GM19463 (cell line): ENCODE results near the gene RNF6.
"Not testable (repeated sequence)": the region's sequence is repeated elsewhere in the genome, so short reads cannot be mapped to it uniquely, and the experiment has no call there.

Source experiments
- ATAC-seq: cut with Tn5 transposase; IDR thresholded peaks from one replicate; pipeline ENCODE4 v1.9.1; 2021; ENCODE audit warnings: mild to moderate bottlenecking, moderate library complexity; ENCODE audit not compliant: unreplicated experiment

Gene RNF6

DNA sequence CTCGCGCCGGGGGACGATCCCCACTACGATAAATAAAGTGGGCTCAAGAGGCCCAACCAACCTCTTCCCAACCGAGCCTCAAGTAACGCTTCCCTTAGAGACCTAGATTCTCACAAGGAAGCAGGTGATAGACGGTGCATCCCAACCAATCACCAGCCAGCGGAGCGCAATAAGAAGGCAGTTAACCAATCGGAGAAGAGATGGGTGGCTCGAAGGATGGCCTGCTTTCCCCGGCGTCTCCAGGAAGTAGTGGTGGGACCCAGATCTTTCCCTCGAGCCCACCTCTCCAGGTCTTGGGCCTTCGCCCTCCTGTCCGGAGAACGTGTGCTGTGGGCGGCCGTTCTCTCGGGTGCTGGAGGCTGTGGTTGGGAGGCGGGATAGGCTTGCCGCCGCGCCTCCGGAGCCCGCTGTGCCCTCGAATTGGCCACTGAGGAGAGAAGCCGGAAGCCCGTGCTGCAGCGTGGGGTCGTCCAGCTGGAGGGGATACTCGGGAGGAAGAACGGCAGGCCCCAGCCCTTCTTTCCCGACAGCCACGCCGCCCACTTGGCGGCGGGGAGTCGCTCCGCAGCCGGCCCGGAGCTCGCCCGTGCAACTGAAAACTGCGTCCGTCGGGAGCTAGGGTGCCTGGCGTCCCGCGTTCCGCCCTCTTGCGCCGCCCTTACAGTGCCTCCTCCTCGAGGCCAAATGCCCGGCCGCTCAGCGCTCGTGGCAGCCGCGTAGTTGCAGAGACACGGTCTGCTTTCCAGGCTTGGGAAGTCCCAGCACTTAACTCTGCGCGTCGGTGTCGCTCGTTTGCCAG, at the start of gene RNF6:
Gene RNF6 (minus strand): TSS at position 594 of the 799 bp plus-strand sequence. CDS start 2,665 bp downstream, outside the sequence.
- ATAC-seq, result peak; percentile 95

DNA sequence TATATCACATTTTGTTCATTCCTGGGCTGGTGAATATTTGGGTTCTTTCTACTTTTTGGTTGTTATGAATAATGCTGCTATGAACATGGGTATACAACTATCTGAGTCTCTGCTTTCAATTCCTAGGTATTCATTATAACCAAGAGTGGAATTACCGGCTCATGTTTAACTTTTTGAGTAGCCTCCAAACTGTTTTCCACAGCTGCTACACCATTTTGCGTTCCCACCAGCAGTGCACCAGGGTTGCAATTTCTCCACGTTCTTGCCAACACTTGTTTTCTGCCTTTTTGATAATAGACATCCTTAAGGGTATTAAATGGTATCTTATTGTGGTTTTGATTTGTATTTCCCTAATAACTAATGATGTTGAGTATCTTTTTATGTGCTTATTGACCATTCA, 48.6 kb upstream of the RNF6 start:
- no peak for ATAC-seq

DNA sequence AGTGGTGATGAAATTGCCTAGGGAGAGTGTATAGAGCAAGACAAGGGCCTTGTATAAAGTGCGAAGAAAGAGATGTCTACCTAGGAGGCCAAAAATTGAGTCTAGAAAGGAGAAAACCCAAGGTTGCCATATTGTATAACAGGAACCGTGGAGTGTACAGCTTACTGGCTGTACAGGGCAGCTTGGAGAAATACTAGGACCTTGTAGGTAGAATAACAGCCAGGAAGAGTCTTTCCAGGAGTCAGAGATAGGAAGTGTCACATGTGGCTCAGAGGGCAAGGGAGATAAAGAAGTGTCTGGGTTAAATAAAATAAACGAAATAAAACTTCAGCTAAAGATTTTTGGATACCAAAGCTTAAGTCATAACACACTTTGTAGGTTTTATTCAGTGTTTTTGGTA, 44.2 kb upstream of the RNF6 start:
- ATAC-seq, result no peak

DNA sequence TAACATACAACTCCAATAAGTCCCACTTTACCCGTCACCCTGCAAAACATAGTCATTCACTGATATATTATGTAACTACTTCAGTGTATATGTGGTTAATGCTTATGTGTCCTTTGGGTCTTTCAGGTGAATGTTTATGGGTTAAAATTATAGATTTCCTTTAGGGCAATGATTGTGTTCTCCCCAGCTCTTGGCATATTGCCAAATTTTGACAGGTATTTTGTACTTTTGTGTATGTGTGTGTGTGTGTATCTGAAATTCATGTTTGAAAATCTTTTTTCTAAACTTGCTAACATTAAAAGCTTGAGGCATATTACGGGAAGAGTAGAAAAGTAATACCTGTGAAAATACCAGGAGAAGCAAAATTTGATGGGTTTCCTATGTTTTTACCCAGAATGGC, 40.0 kb upstream of the RNF6 start:
- no peak for ATAC-seq

DNA sequence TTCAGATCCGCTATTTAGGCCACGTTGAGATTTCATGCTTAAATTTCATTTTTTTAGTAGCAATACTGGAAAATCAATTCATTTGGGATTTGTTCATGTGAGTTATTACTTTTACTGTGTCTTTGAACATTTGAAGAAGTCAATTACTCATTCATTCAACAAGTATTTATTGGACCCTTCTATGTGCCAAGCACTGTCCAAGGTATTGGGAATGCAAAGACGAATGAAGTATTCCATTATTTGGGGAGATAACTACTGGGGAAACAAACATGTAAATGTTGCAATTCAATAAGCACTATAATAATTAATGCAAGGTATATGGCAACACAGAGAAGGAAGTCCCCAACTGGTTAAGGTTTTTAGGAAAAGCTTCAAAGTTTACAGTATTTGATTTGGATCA, 37.5 kb upstream of the RNF6 start:
- no peak for ATAC-seq

DNA sequence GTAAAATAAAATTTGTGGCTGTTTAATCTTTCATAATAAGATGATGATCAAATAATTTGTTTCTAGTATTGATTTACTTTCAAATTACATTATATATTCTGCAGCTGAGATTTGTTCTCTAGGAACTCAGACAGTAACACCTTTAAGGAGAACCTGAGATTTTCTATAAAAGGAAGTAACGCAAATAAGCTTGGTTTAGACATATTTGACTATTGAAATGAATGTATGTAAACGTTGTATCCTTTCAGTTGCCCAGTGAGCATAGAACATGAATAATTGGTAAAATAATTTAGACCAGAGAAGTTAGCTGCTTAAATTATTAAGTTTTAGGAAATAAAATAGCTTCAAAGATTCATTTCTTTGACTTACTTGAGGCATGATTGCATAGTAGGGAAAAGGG, 34.9 kb upstream of the RNF6 start:
- ATAC-seq, result no peak

DNA sequence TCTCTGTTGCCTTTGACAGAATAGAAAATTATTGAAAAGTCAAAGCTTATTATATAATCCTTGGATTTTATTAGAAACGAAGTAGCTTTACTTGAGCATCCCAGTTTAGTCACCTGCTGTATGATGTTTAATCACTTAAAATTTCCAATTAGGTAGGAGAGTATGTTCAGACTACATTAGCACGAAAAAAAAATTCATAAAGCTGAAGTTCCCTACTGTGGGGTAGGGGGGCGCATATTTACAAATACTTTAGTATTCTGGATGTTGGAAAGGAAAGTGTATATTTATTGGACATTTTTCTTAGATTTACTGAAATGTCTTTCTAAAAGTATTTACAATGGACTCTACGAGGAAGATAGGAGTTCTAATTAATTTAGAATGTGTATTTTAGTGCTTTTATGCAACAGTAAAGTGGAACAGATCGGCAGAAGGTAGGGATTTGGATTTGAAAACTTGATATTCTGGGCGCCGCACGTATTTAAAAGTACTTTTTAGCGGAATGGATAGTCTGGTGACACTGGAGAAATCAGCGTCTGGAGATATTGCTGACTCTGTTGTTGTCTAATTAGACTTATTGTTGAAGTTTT, 33.7 kb upstream of the RNF6 start:
- ATAC-seq, result no peak

DNA sequence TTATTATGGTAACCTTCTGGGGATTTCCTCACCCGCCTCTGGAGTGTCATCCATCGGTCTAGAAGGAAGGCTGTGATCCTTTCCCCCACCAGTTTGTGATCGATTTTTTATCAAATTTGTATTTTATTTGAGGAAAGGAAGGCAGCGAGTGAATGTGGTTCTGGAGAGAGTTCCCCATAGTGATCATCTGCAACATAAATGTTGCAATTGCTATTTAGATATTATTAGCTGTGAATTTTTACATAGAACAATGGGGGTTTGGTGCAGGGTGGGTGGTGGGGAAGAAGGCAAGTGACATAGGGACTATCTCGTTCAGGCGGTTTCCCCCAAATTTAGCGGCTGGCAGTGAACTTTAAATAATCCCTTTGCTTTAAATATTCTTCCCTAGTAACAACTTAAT, 33.0 kb upstream of the RNF6 start:
- no peak for ATAC-seq

DNA sequence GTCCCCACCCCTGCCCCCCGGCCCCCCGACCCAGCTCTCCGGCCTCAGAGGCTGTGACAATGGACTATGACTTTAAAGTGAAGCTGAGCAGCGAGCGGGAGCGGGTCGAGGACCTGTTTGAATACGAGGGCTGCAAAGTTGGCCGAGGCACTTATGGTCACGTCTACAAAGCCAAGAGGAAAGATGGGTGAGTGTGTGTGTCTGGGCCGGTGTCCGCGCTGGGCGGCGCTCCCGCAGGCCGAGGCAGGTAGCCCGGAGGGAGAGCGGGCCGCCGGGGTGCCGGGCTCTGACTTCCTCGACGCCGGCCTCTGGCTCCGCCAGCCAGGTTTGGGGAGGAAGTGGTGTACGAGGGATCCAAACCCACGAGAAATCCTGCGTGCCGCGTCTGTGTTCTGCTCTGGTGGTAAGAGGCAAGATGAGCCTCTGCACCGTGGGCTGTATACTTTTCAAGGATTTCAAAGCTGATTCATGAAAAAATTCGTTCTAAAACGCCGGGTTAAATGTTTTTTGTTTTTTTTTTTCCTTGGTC, 32.5 kb upstream of the RNF6 start:
- ATAC-seq, result peak; percentile 27

DNA sequence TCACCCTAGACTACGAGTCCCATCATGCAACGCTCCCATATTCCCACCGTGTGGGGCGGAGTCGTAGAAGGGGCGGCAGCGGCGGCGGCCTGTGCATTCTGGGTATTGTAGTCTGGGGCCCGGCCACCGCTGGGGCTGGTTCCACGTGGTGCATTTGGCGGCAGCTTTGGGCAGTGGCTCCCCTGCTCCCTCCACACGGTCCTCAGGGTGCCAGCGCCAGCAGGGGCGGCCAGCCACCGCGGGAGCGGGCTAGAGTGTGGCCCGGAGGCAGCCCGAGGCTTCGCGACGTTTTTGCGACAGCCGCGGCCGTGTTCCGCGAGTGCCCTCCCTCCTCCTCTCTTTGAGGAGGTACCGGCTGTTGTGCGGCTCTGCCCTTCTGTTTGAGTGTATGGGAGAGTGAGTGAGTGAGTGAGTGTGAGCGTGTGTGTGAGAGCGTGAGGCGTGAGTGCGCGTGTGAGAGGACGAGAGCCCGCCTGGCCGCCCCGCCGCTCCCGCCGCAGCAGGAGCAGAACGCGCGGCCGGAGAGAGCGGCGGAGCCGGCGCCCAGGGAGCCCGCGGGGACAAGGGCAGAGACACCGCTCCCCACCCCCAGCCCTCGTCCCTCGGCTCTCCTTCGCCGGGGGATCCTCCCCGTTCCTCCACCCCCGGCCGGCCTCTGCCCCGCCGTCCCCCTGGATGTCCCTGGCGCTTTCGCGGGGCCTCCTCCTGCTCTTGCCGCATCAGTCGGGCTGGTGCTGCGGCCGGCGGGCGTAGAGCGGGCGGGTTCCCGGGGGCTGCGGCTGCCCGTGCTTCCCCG, 31.9 kb upstream of the RNF6 start, which contains the start of gene CDK8:
Gene CDK8 (plus strand): TSS at position 343 of the 796 bp plus-strand sequence. CDS start 513 bp downstream, outside the sequence.
- ATAC-seq, result peak; percentile 82

DNA sequence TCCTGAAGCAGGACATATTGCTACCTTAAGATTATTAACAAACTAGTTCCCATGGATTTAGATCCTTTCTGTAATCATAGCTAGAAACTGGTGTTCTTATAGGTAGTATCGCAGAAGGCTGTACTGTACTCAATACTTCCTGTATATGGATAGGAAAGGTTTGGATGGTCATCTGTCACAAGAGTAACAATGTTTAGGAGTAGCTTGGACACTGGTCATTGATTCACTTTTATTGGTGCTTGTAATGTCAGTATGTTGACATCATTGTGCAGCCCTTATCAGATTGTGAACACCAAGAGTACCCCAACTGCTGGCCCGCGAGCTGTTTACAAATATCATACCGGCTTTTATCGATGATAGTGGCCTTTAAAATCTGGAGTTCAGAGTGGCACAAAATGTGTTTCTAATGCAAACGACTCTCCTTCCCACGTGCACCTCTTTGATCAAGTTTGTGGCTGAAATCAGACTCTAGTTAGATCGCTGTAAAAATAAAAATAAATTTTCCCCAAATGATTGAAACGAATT, 31.2 kb upstream of the RNF6 start:
- no peak for ATAC-seq

DNA sequence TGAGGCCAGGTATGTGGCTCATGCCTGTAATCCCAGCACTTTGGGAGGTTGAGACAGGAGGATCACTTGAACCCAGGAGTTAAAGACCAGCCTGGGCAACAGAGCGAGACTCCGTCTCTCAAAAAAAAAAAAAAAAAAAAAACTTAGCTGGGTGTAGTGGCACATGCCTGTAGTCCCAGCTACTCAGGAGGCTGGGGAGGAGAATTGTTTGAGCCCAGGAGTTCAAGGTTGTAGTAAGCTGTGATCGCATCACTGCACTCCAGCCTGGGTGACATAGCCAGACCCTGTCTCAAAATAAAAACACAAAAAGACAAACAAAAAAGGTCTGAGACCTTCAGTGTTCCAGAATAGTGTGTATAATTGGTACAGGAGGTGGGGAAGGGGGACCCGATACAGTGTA, 29.9 kb upstream of the RNF6 start:
- not testable (repeated sequence) for ATAC-seq

DNA sequence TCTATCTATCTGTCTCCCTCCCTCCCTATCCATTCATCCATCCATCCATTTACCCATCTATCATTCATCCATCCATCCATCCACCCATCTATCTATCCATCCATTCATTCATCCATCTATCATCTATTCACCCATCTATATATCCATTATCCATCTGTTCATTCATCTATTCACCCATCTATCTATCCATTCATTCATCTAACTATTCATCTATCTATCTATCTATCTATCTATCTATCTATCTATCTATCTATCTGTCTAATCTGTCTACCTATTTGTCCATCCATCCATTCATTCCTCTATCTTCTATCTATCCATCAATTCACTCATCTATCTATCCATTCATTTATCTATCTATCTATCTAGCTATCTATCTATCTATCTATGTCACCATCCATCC, 27.4 kb upstream of the RNF6 start:
- ATAC-seq, result no peak

DNA sequence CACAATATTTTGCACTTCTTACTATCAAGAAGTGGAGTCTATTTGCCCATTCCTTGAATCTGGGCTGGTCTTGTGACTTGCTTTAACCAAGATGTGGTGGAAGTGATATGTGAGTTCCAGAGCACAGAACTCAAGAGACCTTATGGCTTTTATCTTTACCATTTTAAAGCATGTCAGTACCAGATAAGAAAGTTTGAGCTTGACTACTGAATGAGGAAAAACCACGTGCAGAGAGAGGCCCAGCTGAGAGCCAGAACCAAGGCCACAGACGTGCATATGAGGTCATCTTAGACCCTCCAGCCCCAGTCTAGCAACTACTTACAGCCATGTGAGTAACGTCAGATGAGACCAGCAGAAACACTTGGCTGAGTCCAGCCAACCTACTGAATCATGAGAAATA, 25.5 kb upstream of the RNF6 start:
- ATAC-seq, result no peak

DNA sequence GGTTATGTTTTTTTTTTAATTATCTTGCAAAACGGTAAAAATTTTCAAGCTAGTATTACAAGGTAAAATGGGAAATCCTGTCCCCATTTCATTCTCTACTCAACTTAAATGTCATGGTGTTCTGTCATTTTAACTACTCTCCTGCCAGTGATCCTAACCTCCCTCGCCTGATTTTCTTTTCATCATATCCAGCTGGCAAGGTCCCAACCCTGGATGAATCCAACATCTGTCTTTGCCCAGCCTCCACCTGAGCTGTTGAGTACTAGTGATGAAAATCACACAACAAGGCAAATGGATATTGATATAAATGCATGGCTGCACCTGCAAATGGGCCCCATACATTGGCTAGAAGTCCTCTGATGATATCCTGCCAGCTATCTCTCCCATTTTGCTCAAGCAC, 24.9 kb upstream of the RNF6 start:
- no peak for ATAC-seq

DNA sequence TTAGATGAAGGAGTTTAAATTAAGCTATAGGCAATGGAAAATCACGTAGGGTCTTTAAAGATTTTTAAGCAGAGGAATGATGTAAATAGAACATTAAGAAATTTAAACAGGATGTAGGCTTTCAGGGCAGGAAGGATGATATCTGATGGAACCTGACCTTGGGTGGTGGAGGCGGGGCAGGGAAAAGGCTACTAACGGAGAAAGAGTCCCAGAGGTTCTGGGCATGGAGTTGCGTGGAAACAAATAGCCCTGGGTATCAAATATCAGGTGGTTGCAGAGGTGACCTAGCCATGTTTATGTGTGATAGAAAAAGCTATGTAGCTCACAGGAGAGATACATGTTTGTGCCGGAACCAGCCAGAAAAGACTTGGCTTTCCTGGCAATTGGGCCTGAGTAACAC, 24.0 kb upstream of the RNF6 start:
- no peak for ATAC-seq

DNA sequence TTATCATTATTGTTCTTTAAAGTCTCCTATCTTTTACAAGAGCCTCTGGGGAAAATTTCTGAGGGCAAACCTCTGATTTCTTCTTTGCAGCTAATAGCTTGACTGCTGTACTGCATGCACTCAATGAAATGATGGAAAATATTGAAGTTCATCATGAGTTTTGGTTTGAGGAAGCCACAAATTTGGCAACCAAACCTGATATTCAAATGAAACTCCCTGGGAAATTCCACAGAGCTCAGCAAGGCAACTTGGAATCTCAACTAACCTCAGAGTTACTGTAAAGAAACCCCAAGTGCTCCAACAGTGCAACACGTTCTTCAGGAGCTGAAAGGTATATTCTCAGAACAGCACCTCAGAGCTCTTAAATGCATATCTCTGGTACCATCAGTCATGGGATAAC, 14.2 kb upstream of the RNF6 start:
- no peak for ATAC-seq

DNA sequence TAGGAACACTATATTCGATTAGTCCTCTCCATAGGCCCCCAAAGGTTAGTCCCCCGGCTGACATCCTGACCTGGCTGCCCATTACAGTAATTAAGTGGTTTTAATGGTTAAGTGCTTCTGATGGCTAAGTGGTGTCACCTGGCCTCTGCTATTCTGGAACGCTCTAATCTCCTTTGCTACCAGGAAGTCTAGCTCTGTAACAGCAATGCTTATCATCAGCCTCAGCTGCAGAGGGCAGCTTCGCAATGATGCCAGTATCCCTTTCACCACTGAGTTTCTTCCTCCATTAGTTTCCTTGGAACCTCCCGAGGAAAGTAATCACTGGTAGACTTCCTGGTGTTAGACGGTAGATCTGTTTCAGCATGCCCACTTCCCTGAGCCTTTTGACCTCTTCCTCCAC, 8.6 kb upstream of the RNF6 start:
- ATAC-seq, result no peak

DNA sequence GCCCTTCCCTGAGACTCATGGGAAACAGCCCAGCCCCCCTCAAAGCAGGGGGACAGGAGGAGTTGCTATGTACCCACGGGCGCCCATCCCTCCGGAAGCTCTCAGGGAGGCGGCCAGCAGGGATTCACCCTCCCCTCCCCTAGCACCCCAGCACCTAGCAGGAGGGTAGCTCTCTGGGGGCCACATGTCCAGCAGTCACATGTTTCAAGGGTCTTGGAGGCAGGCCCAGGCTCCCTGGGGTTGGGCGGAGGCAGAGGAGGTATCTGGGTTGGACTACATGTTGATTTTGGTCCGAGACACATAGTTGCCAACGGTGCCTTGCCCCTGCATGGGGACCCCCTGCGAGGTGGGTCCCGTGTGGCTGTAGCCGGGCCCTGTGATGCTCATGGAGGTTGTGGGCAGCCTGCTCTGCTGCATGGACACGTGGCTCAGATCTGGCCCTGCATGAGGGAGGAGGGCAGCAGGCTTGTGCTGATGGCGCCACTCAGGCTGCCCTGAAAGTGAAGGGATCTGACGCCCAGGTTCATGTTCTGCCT, 7.0 kb upstream of the RNF6 start:
- ATAC-seq, result no peak

DNA sequence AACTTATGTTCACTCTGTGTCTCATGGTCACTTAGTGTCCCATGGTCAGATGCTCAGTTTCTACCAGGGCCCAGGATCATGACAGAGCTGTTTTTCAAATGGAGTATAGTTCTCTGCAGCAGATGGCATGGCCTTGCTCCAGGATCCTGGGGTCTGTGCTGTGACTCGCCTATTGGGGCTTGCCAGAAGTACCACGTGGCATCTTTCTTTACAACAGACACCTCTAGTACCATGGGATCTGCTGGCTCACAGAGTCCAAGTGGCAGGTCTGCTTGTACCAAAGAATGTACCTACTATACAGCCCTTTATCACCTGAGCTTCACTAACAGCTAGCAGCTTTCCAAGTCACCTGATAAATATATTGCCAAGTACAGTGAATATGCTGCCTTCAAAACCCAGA, 6.0 kb upstream of the RNF6 start:
- ATAC-seq, result no peak
